Umbilical cord (tissue), 1 donor: Measurements from ENCODE around the gene FAM107B. TPM values are rescaled to one million over a fixed set of nuclear protein-coding genes. Genes with fewer than 3 reads are reported as not detected.

Experiments used
- total RNA-seq: library from RNA; depleted of rRNA; stranded (reverse); fragments of >200 nt; gene quantifications from one replicate; pipeline ENCODE4 v1.2.3, GENCODE V29; 2014; ENCODE audit warnings: low replicate concordance; ENCODE audit not compliant: insufficient read depth

Gene FAM107B
- total RNA-seq, 1 donor from 2014 or later = 27.4 TPM

Other genes with a start within 250 kb of the FAM107B start
- gene CDNF, start 63.1 kb upstream of the FAM107B start, total RNA-seq = not detected
- gene HSPA14, start 63.4 kb upstream of the FAM107B start, total RNA-seq = 11.3 TPM
- gene MSANTD7, start 63.4 kb upstream of the FAM107B start, total RNA-seq = 14.9 TPM
- gene SUV39H2, start 104.0 kb upstream of the FAM107B start, total RNA-seq = 14.0 TPM
- gene DCLRE1C, start 179.2 kb upstream of the FAM107B start, total RNA-seq = 18.5 TPM
- not detected for gene MEIG1, start 184.5 kb upstream of the FAM107B start, total RNA-seq